ENCODE results near the gene WFIKKN2. TPM values are rescaled to one million over a fixed set of nuclear protein-coding genes. Genes with fewer than 3 reads are reported as not detected.

The WFIKKN2 gene
- total and polyA plus RNA-seq, 2 of the 13 experiments (the other 11 are each of a cell fraction or from before 2014, with no cell fraction given) = not detected

GRCh38 chr17:50867363-50868139 is 32.2 kb downstream of the WFIKKN2 start (continued):
- TF ChIP-seq CBX5 (CRISPR knock-in tag; IDR thresholded peaks at IDR 0.05; ENCODE audit: borderline replicate concordance) (peak; percentile 80; the same call in 1 of the 2 replicates), RFX1 (IDR thresholded peaks at IDR 0.05) (peak; percentile 89), PHF8 (CRISPR knock-in tag; IDR thresholded peaks at IDR 0.05) (peak; percentile 75), ZFP91 (CRISPR knock-in tag; IDR thresholded peaks at IDR 0.05; ENCODE audit: borderline replicate concordance) (peak; percentile 64), ZNF264 (CRISPR knock-in tag; IDR thresholded peaks at IDR 0.05) (no peak; the same call in 1 of the 2 replicates), RXRA (CRISPR knock-in tag; IDR thresholded peaks at IDR 0.05) (peak; percentile 78), ZNF557 (CRISPR knock-in tag; IDR thresholded peaks at IDR 0.05) (no peak; the same call in 1 of the 2 replicates), MED1 (CRISPR knock-in tag; IDR thresholded peaks at IDR 0.05) (peak; percentile 34), IRF9 (CRISPR knock-in tag; IDR thresholded peaks at IDR 0.05; ENCODE audit: borderline replicate concordance) (peak; percentile 19; the same call in 1 of the 2 replicates), HDAC2 (CRISPR knock-in tag; IDR thresholded peaks at IDR 0.05) (peak; percentile 90), ATM (IDR thresholded peaks at IDR 0.05; ENCODE audit: borderline replicate concordance) (no peak), SMARCC2 (IDR thresholded peaks at IDR 0.05) (no peak), ZNF24 (IDR thresholded peaks at IDR 0.05) (peak; percentile 92), AFF4 (CRISPR knock-in tag; IDR thresholded peaks at IDR 0.05) (no peak), DMAP1 (CRISPR knock-in tag; IDR thresholded peaks at IDR 0.05) (peak; percentile 70; the same call in 1 of the 2 replicates), HMG20B (CRISPR knock-in tag; conservative IDR thresholded peaks at IDR 0.05) (peak; percentile 71), TSC22D2 (CRISPR knock-in tag; IDR thresholded peaks at IDR 0.05; ENCODE audit: borderline replicate concordance) (peak; percentile 80; the same call in 1 of the 2 replicates), ZSCAN29 (CRISPR knock-in tag; conservative IDR thresholded peaks at IDR 0.05) (peak; percentile 100), SP2 (CRISPR knock-in tag; IDR thresholded peaks at IDR 0.05) (peak; percentile 24; the same call in 1 of the 2 replicates), NR2F1 (CRISPR knock-in tag; IDR thresholded peaks at IDR 0.05) (no peak), IKZF5 (CRISPR knock-in tag; IDR thresholded peaks at IDR 0.05) (0 out of 2 replicates have a peak, but pooled peaks have one; percentile 37), TEF (CRISPR knock-in tag; IDR thresholded peaks at IDR 0.05) (peak; percentile 50; the same call in 1 of the 2 replicates)
